HG03060 (cell line): ENCODE measurements around the gene CFHR2.
"Not testable (repeated sequence)": the region's sequence is repeated elsewhere in the genome, so short reads cannot be mapped to it uniquely, and the experiment has no call there.

Experiments used
- ATAC-seq: cut with Tn5 transposase; IDR thresholded peaks from one replicate; pipeline ENCODE4 v1.9.1; 2021; ENCODE audit warnings: low read depth, moderate number of reproducible peaks; ENCODE audit not compliant: unreplicated experiment

CFHR2 gene

DNA sequence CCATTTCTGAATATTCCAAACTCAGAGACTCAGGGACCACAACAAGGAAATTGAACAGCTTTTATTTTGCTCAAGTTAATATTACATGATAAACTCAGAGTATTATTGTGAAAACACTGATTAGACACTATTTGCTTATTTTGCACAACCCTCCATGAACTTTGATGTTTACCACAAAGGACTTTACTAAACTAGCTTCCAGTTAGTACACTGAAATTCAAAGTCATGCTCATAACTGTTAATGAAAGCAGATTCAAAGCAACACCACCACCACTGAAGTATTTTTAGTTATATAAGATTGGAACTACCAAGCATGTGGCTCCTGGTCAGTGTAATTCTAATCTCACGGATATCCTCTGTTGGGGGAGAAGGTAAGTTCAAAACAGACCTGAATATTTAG, at the start of gene CFHR2:
Gene CFHR2 (plus strand): TSS at position 171 of the 400 bp plus-strand sequence. CDS start 143 bp downstream, at position 314.
- ATAC-seq: not testable (repeated sequence)

DNA sequence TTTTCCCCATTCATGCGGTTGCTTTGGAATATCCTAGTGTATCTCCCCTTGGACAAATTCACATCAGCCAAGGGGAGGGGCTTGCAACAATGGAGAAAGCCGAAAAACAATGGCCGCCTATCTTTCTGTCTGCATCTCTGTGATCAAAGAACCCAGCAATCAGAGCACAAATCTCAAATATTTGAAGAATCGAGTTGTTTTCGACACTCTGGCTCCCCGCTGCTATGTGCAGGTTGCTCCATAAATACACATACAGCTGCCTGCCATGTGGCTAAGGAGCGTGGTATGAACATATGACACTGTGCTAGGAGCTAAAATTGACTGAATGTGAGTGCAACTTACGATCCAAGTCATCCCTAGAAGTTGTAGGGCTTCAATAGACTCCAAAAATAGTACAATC, 47.2 kb upstream of the CFHR2 start:
- ATAC-seq: no peak

- ATAC-seq: no peak
Measured at GRCh38 chr1:196897158-196897828, 46.2 kb upstream of the CFHR2 start.

DNA sequence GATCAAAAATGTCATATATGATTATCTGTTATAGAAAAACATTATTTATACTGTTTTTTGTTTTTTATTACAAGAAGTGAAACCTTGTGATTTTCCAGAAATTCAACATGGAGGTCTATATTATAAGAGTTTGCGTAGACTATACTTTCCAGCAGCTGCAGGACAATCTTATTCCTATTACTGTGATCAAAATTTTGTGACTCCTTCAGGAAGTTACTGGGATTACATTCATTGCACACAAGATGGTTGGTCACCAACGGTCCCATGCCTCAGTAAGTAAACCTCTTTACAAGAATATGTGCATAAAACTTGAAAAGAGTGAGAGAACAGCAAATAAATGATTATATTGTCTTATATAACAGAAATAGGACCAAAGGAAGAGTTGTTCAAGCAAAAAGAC, 41.2 kb upstream of the CFHR2 start:
- no peak for ATAC-seq

DNA sequence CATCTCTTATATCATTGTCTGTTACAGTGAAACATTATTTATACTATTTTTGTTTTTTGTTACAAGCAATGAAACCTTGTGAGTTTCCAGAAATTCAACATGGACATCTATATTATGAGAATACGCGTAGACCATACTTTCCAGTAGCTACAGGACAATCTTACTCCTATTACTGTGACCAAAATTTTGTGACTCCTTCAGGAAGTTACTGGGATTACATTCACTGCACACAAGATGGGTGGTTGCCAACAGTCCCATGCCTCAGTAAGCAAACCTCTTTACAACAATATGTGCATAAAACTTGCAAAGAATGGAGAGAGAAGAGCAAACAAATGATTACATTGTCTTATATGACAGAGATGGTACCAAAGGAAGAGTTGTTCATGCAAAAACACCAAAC, 33.3 kb upstream of the CFHR2 start:
- no peak for ATAC-seq

DNA sequence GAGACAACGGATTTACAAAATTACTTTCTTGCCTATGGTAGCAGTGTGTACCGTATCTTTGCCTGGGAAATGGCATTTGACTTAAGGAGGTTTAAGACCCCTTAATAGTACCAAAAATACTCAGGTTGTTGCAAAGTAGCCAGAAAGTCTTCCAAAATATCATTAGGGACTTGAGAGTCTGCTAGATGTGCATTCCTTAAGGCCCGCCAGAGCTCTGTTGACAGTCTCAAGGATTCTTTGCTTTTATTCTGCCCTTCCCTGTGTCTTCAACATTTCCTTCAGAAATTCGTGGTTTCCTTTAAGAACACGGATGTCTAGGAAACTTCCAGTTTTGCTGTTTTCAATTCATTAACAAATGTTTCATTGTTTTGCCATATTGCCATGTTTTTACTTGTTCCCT, 31.3 kb upstream of the CFHR2 start:
- not testable (repeated sequence) for ATAC-seq

GRCh38 chr1:196926839-196927238, 16.7 kb upstream of the CFHR2 start:
- not testable (repeated sequence) for ATAC-seq

GRCh38 chr1:196932853-196933252, 10.7 kb upstream of the CFHR2 start:
- not testable (repeated sequence) for ATAC-seq

GRCh38 chr1:196933531-196934189, 9.9 kb upstream of the CFHR2 start:
- ATAC-seq: no peak

DNA sequence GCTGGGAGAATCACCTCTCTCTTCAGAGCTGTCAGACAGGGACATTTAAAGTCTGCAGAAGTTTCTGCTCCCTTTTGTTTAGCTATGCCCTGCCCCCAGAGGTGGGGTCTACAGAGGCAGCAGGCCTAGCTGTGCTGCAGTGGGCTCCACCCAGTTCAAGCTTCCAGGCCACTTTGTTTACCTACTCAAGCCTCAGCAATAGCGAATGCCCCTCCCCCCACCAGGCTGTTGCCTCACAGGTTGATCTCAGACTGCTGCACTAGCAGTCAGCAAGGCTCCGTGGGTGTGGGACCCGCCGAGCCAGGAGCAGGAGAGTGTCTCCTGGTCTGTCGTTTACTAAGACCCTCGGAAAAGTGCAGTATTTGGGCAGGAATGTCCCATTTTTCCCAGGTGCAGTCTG, 2.1 kb upstream of the CFHR2 start:
- not testable (repeated sequence) for ATAC-seq

- peak; percentile 76 for ATAC-seq
Measured at GRCh38 chr1:196951711-196952394, 8.3 kb downstream of the CFHR2 start.

GRCh38 chr1:196954778-196955177, 11.2 kb downstream of the CFHR2 start:
- ATAC-seq: no peak

- ATAC-seq: no peak
Measured at GRCh38 chr1:196955926-196956325, 12.4 kb downstream of the CFHR2 start.

DNA sequence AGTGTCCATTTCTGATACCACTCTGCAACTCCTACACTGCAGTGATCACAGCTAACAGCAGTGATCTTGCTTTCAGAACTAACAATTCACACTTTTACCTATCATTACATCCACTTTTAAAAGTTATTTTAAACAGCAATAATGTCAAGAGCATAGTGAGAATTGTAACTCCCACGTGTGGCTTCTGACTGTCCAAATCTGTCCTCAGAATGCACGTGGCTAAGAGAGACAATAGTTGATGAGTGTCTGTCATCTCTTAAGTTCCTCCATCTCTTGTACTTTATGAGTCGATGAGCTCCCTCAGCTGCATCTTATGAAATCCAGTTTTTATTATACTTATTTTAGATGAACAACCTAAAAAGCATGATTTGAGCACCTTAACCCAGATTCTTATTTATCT, 17.3 kb downstream of the CFHR2 start:
- peak; percentile 89 for ATAC-seq

- no peak for ATAC-seq
Measured at GRCh38 chr1:196970182-196970581, 26.6 kb downstream of the CFHR2 start.

GRCh38 chr1:196976278-196976677, 32.7 kb downstream of the CFHR2 start:
- ATAC-seq: no peak

GRCh38 chr1:196977278-196977677, 33.7 kb downstream of the CFHR2 start, which contains the start of gene CFHR5:
Gene CFHR5 (plus strand): TSS chr1:196977556. CDS start chr1:196977665, 109 bp downstream.
- ATAC-seq: no peak

- no peak for ATAC-seq
Measured at GRCh38 chr1:196980859-196981258, 37.3 kb downstream of the CFHR2 start.

DNA sequence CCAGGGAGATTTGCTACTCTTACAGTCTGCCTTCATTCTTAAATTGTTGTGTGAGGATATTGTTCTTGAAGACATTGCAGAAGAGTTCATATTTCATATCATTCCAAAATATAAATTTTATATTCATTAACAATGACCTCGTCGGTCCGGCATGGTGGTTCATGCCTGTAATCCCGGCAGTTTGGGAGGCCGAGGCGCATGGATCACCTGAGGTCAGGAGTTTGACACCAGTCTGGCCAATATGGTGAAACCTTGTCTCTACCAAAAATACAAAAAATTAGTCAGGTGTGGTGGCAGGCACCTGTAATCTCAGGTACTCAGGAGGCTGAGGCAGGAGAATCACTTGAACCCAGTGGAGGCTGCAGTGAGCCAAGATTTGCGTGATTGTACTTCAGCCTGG, 38.7 kb downstream of the CFHR2 start:
- not testable (repeated sequence) for ATAC-seq

GRCh38 chr1:196991919-196992651, 48.5 kb downstream of the CFHR2 start:
- not testable (repeated sequence) for ATAC-seq

GRCh38 chr1:196993916-196994315, 50.4 kb downstream of the CFHR2 start:
- ATAC-seq: no peak
